ENCODE measurements around the gene SUGCT. TPM values are rescaled to one million over a fixed set of nuclear protein-coding genes. Genes with fewer than 3 reads are reported as not detected.

Gene SUGCT
- total and polyA plus RNA-seq, 9 of the 15 experiments (the other 6 are each of a cell fraction or from before 2014, with no cell fraction given): 0.58 to 2.5 (median 1.4) TPM

GRCh38 chr7:40884241-40884640, 749.4 kb downstream of the SUGCT start (continued):
- no peak for TF ChIP-seq ZBTB40 (IDR thresholded peaks at IDR 0.05)
- no peak for TF ChIP-seq ZBTB40 (CRISPR knock-in tag; IDR thresholded peaks at IDR 0.05)
- TF ChIP-seq ZNF24 (IDR thresholded peaks at IDR 0.05): no peak
- TF ChIP-seq KAT8 (IDR thresholded peaks at IDR 0.05; ENCODE audit: low read depth): no peak
- no peak for TF ChIP-seq SMAD2 (IDR thresholded peaks at IDR 0.05; ENCODE audit: low read depth, low read length)
- no peak for TF ChIP-seq DMBX1 (CRISPR knock-in tag; IDR thresholded peaks at IDR 0.05; ENCODE audit: borderline replicate concordance)
- no peak for TF ChIP-seq ZSCAN29 (IDR thresholded peaks at IDR 0.05)
- TF ChIP-seq NUFIP1 (IDR thresholded peaks at IDR 0.05; ENCODE audit: partially characterized antibody): no peak
- TF ChIP-seq NRF1 (conservative IDR thresholded peaks at IDR 0.05 in 1 of 2, IDR thresholded peaks at IDR 0.05 in 1 of 2): no peak
- no peak for TF ChIP-seq MED1 (CRISPR knock-in tag; IDR thresholded peaks at IDR 0.05; ENCODE audit: borderline replicate concordance)
- no peak for TF ChIP-seq ZMIZ1 (IDR thresholded peaks at IDR 0.05; ENCODE audit: low read depth in 2 of 2, low read length in 2 of 2)
- TF ChIP-seq ZNF174 (CRISPR knock-in tag; IDR thresholded peaks at IDR 0.05): no peak

All from K562 (cell line).